NCI-H2107 treated with DMSO at 0.1 percent for 48 hours (cell line): ENCODE measurements around the gene SOX15.
"Not testable (repeated sequence)": the region's sequence is repeated elsewhere in the genome, so short reads cannot be mapped to it uniquely, and the experiment has no call there.

Experiments used
- DNase-seq: peaks from one replicate; lab custom pipeline; 2025; ENCODE audit not compliant: unreplicated experiment; lab: John Stamatoyannopoulos, UW

Gene SOX15

DNA sequence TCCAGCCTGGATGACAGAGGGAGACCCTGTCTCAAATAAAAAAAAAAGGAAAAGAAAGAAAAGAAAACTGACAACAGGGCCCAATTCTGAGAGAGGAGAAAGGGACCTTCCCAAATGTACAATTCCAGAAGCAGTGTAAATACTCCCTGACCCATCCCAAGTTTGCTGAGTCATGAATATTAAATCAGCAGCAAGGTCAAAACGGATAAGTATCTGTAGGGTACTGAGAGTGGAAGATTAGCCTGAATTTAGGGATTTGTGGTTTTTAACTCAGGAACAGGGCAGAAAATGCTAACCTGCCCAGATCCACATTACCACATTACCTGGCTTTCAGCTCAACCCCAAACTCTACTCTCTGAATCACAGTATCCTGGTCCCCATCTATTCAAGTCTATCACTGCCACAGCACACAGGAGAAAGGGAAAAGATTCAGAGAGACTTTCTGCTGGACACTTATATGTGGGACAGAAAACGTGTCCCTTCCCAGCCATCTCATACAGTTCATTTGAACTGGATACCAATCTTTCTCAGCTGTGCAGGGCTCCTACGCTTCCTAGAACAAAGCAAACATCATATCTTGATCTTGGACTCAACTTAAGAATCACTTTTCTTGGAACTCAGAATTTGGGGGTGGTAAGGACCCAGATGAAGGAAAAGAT lies 21.9 kb upstream of the SOX15 start:
- no peak for DNase-seq

DNA sequence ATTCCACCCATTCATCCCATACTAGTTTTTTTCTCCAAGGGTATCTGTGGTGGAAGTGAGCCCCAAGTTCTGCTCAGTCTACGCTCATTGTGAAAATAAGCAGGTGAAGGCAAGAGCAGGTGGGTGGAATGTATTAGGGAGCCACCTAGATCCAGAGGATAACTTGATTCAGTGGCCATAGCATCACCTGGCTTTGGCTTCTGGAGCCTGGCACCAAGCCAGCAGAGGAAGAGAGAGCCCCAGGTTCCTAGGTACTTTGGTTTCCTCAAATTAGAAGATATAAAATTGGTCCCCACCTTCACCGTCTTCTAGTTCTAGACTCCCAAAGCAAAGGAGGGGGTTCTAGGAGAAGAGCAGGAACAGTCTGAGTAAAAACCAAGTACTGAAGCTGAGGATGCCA lies 20.7 kb upstream of the SOX15 start:
- no peak for DNase-seq

DNA sequence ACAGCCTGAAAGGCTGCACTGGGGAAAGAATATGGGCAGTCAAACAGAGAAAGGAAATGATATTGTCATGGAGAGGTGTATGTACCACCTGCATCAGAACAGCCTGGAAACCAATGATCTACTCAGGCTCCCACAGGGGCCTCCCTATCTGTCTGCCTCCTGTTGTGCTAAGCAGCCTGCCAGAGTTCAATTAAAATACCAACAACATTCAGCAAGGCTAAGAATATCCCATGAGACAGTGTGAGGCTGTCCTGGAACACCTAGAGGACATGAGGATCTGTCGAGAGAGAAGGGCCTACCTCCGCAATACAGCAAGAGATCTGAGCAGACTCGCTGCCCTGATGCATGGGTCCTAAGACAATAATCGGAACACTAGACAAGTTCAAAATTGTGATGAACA lies 16.4 kb upstream of the SOX15 start:
- DNase-seq, result no peak

DNA sequence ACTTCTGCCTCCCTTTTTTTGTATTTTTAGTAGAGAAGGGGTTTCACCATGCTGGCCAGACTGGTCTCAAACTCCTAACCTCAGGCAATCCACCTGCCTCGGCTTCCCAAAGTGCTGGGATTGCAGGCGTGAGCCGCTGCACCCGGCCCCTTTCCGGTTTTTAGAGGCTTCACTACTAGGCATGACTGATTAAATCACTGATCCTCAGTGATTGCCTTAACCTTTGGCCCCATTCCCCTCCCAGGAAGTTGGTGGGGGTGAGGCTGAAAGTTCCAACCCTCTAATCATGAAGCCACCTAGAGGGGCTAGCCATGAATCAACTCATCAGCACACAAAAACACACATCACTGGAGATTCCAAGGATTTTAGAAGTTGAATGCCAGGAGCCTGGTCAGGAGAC lies 7.7 kb upstream of the SOX15 start:
- not testable (repeated sequence) for DNase-seq

DNA sequence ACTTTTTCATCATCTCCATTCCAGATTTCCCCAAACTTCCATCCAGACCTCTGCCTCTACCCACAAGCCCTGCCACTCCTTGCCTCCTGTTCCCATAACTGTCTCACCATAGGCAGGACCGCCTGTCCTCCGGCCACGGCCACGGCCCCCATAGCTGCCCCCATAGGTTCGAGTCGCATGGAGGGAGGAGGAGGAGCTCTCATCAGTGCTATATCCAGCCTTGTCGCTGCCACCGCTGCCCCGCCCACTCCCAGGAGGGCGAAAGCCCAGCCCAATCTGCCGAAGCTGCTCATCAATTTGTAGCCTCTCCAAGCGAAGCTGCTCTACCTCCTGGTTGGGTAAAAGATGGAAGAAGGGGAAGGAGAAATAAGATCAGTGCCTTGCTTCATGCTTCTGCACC lies 3.4 kb upstream of the SOX15 start:
- no peak for DNase-seq

DNA sequence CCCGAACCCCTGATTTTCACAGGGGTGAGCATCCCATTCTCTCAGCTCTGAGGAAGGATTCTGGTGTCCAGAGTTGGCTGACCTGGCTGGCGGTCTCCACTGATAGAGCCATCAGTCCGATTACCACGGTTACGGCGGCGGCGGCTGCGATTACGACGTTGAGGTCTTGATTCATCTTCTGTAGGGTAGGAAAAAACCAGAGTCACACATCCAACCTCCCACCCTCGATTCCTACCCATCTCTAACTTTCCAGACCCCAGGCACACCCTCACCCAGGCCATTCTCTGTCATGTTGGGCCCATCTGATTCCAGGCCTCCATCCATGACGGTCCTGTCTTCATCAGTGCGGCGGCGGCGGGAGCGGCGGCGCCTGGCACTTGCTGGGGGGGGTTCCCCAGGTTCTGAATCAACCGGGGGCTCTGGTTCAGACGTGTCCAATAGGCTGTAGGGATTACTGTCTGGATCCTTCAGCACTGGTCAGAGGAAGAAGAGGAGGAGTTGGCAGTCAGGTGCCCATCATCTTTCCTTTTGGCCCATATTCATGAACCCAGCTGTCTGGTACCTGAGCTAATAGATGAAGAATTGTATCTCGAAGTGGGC lies 2.6 kb upstream of the SOX15 start:
- DNase-seq, result no peak

DNA sequence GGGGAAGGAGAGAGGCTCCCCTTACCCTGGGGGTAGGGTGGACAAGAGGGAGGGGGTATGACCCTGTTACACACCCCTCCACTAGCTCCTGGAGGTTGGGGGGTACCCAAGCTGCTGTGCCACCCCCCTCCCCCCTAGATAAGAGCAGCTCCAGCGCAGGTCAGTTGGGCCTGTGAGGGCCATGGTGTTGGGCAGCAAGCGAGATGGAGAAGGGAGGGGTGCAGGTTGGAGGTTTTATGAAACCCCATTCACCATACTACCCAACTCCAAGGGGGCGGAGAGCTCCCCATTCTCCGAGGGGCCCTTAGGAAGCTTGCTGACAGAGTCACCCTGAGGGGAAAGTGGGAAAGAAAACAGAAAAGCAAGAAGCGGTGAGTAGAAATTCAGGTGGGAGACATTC lies 1.7 kb upstream of the SOX15 start:
- DNase-seq, result no peak

DNA sequence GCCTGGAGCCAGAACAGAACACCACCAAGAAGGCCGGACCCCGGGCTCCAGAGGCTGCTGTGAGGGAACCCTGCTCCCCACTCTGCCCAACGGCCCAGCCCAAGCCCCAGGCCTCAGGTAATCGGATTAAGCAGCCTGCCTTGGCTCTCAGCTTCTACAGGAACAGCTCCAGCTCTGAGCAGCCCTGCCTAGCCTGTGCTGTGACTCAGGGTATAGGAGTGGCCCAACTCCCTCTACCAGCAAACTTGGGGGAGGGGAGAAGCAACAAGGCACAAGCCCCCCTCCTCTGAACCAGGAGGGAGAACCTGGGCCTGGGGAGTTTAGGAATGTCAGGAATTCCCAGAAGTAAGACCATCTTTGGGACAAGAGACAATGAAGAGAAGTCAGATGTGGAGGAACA lies 849 bp upstream of the SOX15 start:
- no peak for DNase-seq

DNA sequence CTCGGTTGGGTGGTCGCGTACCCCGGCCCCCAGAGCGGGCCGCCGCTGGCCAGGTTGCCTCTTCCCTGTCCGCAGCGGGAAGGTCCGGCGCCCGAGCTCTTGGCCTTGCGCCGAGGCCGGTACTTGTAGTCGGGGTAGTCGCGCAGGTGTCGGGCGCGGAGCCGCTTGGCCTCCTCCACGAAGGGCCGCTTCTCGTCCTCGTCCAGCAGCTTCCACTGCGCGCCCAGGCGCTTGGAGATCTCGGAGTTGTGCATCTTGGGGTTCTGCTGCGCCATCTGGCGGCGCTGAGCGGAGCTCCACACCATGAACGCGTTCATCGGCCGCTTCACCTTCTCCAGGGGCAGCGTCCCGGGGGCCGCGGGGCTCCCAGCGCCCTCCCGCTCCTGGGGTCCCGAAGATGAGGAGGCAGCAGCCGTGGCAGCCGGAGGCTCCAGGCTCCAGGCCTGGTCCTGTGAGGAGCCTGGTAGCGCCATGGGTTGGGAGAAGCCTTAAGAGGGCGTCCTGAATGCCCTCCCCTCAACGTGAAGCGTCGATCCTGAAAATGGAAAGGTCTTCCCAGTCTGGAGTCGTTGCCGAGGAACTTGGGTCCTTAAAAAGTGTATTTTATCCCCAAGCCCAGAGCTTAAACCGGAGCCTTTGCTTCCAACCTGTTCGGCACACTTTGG lies 558 bp downstream of the SOX15 start:
- DNase-seq, result no peak

DNA sequence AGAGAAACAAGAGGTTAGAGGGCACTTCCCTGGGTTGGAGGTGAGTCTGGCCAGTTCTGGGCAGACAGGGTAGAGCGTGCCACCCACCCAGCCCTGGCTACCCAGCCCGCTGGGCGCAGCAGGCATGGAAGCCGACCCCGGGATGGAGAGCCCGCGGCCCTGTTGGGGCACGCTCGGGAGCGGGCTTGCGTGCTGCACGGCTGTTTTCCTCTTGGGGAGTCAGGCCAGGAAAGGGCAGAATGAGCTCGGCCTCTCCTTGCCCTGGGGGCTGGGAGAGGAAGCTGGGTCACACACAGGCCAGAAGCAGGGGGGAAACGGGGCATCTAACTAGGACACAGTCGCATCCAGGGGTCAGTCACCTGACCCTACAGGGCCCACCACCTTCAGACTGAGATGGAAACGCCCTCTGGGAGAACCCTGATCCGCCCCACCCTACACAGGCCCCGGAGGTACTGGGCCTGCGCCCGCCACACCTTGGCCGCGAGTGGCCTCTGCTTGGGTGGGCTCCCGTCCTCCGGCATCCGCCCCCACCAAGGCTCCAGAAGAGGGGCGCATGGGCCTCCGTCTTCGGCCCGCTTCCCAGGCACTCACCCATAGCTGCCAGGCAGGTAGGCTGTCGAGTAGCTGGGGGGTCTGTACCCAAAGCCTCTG lies 1.2 kb downstream of the SOX15 start:
- DNase-seq, result no peak

DNA sequence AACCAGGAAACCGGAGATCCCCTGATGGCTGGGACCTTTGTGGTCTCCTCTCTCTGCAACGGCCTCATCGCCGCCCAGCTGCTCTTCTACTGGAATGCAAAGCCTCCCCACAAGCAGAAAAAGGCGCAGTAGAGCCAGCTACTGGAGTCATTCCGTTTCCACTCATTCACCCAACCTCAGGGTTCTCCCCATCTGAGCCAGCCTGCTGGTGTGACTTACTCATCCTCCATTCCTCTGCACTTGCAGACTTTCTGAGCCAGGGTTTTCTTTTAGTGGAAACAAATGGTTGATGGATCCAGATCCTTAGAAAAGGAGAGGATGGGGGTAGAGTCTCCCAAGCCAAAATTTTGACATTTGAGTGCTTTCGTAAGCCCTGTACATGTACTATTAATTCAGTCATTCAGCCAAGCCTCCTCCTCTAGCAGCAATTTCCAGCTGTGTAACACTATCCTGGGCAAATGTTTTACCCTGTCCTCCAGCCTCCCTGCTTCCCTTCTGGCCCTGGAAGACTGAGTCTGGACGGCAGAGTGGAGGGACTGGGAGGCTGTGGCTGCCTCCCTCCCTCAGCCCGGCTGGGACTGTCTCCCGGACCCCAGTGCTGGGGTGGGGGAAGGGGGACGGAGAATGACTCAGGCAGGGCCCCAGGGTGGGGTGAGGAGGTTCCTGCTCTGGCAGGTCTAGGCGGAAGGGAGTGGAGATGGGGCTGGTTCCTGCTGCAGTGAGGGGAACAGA lies 2.3 kb downstream of the SOX15 start:
- no peak for DNase-seq

DNA sequence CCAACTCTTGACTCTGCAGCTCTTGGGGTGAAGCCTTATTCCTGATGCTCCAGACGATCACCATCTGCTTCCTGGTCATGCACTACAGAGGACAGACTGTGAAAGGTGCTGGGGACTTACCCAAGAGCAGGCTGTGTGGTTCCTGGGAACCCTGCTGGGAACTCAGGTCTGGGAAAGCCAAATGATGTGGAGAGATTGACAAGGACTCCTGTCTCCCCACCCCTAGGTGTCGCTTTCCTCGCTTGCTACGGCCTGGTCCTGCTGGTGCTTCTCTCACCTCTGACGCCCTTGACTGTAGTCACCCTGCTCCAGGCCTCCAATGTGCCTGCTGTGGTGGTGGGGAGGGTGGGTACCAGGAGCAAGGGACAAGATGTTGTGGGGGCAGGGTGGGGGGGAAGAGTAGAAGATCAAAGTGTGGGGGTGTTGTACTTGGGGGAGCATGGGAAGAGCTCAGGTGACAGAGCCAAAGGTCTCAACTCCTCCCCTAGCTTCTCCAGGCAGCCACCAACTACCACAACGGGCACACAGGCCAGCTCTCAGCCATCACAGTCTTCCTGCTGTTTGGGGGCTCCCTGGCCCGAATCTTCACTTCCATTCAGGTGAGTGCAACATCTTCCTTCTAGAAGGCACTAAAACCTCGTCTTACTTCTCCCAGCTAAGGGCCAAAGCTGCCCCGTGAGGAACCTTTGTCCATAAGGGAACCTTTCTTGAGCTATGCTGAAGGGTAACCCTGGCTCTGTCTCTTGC lies 3.0 kb downstream of the SOX15 start:
- DNase-seq, result peak; percentile 1

DNA sequence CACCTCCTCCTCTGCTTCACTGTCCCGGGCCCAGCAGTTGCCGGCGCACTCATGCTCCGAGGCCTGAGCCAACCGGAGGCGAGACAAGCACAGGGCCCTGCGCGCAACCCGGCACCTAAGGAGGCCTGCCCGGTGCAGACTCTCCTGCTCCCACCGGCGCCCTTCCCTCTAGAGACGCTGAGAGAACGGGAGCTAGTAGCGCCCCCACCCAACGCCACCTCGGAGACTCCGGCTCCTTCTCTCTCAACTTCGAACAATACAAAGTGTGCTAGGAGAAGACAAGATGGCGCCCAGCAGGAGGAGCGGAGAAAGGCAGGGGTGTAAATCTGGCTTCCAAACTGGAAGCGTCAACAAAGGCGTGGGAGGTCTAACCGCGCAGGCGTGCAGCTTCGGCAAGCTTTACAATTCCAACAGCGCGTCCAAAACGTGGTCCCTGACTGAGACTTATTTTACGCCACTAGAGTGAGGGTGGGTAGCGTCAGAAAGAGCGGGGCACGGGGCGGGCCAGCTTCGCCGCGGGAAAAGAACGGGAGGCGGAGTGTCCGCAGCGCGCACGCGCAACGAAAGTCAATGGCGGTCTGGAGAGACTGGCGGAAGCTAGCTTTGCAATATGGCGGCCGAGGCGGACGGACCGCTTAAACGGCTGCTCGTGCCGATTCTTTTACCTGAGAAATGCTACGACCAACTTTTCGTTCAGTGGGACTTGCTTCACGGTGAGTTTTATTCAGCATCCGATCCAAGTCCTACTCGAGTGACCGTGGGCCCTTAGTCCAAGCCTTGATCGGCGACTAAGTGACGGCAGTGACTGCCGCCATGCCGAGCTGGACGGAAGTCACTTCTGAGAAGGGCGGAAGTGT lies 6.4 kb downstream of the SOX15 start, which contains the start of gene MPDU1:
Gene MPDU1, plus strand, starts transcription at position 600 of the 857 bp plus-strand sequence. Its CDS starts 11 bp downstream, at position 611.
- DNase-seq, result peak; percentile 72

DNA sequence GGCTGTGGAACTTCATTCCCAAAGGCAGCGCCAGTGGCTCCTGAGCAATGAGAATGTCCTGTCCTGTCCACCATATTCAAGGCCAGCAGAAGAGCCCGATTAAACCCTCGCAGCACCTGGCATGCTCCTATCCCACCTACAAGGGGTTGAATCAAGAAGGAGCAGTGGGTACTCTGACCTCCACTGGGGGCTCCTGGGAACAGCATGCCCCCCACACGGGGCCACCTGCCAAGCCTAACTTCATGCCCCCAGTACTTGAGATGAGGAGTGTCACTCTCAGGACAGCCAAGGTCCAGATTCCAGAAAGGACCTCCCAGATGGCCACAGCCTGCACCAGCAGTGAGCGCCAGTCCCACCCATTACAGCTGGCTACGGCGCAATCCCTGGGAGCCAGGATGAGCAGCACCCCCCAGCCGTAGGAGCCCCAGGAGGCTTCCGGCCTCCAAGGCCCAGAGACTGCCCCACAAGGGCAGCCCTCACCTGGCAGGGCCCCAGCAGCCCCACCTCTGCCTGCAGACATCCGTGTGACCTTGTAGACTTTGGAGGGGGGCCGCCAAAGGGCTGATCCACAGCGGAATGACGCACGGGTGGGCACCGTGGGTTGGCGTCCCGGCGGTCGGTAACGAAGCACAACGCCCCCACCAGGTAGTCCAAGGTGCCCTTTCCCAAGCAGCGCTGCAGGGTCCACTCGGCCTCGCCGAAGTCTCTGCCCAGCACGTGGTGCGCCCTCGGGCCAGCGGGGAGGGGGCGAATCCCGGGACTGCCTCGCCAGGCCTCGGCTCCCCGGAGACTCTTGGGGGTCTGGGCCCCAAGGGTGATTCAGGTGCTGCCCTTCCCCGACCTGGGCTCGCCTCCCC lies 7.3 kb downstream of the SOX15 start:
- no peak for DNase-seq

DNA sequence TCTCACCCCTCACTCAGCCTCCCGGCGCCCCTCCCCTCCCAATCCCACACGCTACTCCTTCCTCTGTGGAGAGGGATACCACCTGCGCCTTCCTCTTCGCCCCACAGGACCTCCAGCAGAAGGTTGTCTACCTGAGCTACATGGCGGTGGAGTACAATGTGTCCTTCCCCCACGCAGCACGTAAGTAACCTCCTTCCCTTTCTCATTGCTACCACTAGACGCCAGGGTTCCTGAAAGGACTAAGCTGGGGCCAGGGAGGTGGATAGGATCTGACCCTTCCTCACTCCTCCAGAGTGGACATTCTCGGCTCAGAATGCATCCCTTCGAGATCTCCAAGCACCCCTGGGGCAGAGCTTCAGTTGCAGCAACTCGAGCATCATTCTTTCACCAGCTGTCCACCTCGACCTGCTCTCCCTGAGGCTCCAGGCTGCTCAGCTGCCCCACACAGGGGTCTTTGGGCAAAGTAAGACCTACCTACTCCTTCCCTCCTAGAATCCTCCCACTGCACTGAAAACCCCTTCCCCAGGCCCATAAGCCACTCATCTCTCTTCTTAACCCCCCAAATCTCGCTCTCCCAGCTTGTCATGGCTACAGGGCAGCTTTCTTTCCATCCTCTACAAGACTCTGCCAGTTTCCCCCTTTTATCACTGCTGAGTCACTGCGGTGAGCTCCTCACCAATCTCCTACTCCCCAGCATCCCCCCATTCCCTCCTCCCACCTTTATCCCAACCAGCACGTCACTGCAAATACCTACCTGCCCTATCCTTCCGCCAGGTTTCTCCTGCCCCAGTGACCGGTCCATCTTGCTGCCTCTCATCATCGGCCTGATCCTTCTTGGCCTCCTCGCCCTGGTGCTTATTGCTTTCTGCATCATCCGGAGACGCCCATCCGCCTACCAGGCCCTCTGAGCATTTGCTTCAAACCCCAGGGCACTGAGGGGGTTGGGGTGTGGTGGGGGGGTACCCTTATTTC lies 9.0 kb downstream of the SOX15 start:
- no peak for DNase-seq

DNA sequence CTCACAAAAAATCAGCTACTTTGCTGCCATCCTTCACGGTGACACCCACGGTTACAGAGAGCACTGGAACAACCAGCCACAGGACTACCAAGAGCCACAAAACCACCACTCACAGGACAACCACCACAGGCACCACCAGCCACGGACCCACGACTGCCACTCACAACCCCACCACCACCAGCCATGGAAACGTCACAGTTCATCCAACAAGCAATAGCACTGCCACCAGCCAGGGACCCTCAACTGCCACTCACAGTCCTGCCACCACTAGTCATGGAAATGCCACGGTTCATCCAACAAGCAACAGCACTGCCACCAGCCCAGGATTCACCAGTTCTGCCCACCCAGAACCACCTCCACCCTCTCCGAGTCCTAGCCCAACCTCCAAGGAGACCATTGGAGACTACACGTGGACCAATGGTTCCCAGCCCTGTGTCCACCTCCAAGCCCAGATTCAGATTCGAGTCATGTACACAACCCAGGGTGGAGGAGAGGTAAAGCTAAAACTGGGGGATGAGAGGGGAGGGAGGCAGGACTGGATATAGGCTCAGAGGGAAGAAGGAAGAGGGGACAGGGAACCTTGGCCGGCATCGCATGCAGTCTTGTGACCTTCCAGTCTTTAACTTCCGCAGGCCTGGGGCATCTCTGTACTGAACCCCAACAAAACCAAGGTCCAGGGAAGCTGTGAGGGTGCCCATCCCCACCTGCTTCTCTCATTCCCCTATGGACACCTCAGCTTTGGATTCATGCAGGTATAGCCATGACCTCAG lies 9.9 kb downstream of the SOX15 start:
- DNase-seq, result no peak
